Astrocyte (in vitro differentiated cells and primary cell): ENCODE data around the gene CBY1. TPM values are rescaled to one million over a fixed set of nuclear protein-coding genes. Genes with fewer than 3 reads are reported as not detected.

Experiments used
- DNase-seq: peaks from one replicate; pipeline ENCODE4 v3.0.0-alpha.2; 2010; ENCODE audit warnings: low read depth
- FAIRE-seq: peaks from 2 replicates; lab custom pipeline; 2011; peaks lifted over from hg19 to GRCh38; lab: Jason Lieb, UNC
- H2AFZ ChIP-seq: 2 replicates; pipeline ENCODE4 v1.6.0; 2012; ENCODE audit warnings: low read depth, low read length, inconsistent platforms
- H3K27ac ChIP-seq: 2 replicates; pipeline ENCODE4 v1.5.1; 2011; ENCODE audit warnings: low read depth, low read length, inconsistent platforms
- H3K27me3 ChIP-seq: 2 replicates; pipeline ENCODE4 v1.6.0; 2011; ENCODE audit warnings: low read length, inconsistent platforms; ENCODE audit not compliant: insufficient read depth
- H3K36me3 ChIP-seq: 2 replicates; pipeline ENCODE4 v1.5.1; 2011; ENCODE audit warnings: low read length, inconsistent platforms; ENCODE audit not compliant: insufficient read depth
- H3K4me1 ChIP-seq: 2 replicates; pipeline ENCODE4 v1.5.1; 2011; ENCODE audit warnings: low read length, inconsistent platforms; ENCODE audit not compliant: insufficient read depth
- H3K4me2 ChIP-seq: 2 replicates; pipeline ENCODE4 v1.6.0; 2012; ENCODE audit warnings: low read length, inconsistent platforms
- H3K4me3 ChIP-seq: 2 replicates; pipeline ENCODE4 v1.5.1; 2011; ENCODE audit warnings: low read depth, mild to moderate bottlenecking, low read length, inconsistent platforms; ENCODE audit not compliant: insufficient read depth
- H3K79me2 ChIP-seq: 2 replicates; pipeline ENCODE4 v1.6.0; 2012; ENCODE audit warnings: mild to moderate bottlenecking, low read length, inconsistent platforms; ENCODE audit not compliant: insufficient read depth
- H3K9ac ChIP-seq: 2 replicates; pipeline ENCODE4 v1.6.0; 2012; ENCODE audit warnings: mild to moderate bottlenecking, low read length, inconsistent platforms
- H3K9me3 ChIP-seq: 2 replicates; pipeline ENCODE4 v1.5.1; 2012; ENCODE audit warnings: low read depth, mild to moderate bottlenecking, low read length, inconsistent platforms; ENCODE audit not compliant: insufficient read depth
- H4K20me1 ChIP-seq: 2 replicates; pipeline ENCODE4 v1.6.0; 2012; ENCODE audit warnings: low read length, inconsistent platforms; ENCODE audit not compliant: insufficient read depth
- H3K27ac Mint-ChIP-seq: one replicate; pipeline ENCODE4 v1.8.0; 2021; ENCODE audit warnings: mild to moderate bottlenecking, mixed read lengths; ENCODE audit not compliant: unreplicated experiment
- H3K27me3 Mint-ChIP-seq: one replicate; pipeline ENCODE4 v1.8.0; 2021; ENCODE audit warnings: low read depth, mixed read lengths; ENCODE audit not compliant: unreplicated experiment
- H3K36me3 Mint-ChIP-seq: one replicate; pipeline ENCODE4 v1.8.0; 2021; ENCODE audit warnings: low read depth, mixed read lengths; ENCODE audit not compliant: unreplicated experiment
- H3K4me1 Mint-ChIP-seq: one replicate; pipeline ENCODE4 v1.8.0; 2021; ENCODE audit warnings: low read depth, mixed read lengths; ENCODE audit not compliant: unreplicated experiment
- H3K4me3 Mint-ChIP-seq: one replicate; pipeline ENCODE4 v1.8.0; 2021; ENCODE audit warnings: mild to moderate bottlenecking, moderate library complexity, mixed read lengths; ENCODE audit not compliant: unreplicated experiment
- H3K9me3 Mint-ChIP-seq: one replicate; pipeline ENCODE4 v1.8.0; 2021; ENCODE audit warnings: mild to moderate bottlenecking, mixed read lengths; ENCODE audit not compliant: unreplicated experiment
- CTCF ChIP-seq: IDR thresholded peaks from 2 replicates; pipeline ENCODE4 v1.5.1; 2011; ENCODE audit warnings: low read depth, mild to moderate bottlenecking, inconsistent platforms, low read length, moderate library complexity; ENCODE audit not compliant: insufficient read depth
- EZH2 ChIP-seq: IDR thresholded peaks from 2 replicates; pipeline ENCODE4 v1.6.1; 2012; ENCODE audit warnings: mild to moderate bottlenecking, low read length, inconsistent platforms; ENCODE audit not compliant: insufficient read depth
- total RNA-seq: library from RNA; stranded (reverse); gene quantifications from 2 replicates; pipeline ENCODE4 v1.2.1, GENCODE V29; 2021

The CBY1 gene
- total RNA-seq, 1 donor from 2014 or later: 23.2 TPM

DNA sequence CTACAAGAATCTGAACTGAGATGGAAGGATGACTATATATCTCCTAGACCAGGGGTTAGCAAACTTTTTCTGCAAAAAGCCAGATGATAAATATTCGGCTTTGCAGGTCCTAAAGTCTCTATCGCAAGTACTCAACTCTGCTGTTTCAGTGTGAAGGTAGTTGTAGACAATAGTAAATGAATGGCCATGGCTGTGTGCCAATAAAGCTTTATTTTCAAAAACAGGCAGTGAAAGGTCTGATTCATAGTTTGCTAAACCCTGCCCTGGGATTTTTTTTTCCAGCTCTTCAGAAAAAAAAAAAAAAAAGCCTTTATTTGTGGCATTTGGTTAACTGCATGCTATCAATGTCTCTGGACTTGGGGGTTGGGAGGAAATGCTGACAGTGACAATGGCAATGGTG is 37.8 kb upstream of the CBY1 start:
- DNase-seq: no peak
- no peaks in the 10 kb centered on the region for H3K36me3 ChIP-seq
- H3K9ac ChIP-seq: no peak overlapping the region
- Mint-ChIP-seq H3K9me3 (peaks cover 5% of the 10 kb centered on the region), H3K4me1 (peaks cover 9% of the 10 kb centered on the region), H3K27me3 (no peaks in the 10 kb centered on the region), H3K27ac (no peak overlapping the region), H3K36me3 (peaks cover 39% of the 10 kb centered on the region), H3K4me3 (no peak overlapping the region)
- no peak overlapping the region for H3K27ac ChIP-seq
- TF ChIP-seq EZH2 (no peak), CTCF (no peak)
- no peak overlapping the region for H3K4me2 ChIP-seq
- no peaks in the 10 kb centered on the region for H3K4me1 ChIP-seq
- no peaks in the 10 kb centered on the region for H3K27me3 ChIP-seq
- no peak overlapping the region for H2AFZ ChIP-seq
- H3K4me3 ChIP-seq: no peak overlapping the region
- no peaks in the 10 kb centered on the region for H3K9me3 ChIP-seq
- no peaks in the 10 kb centered on the region for H4K20me1 ChIP-seq
- no peaks in the 10 kb centered on the region for H3K79me2 ChIP-seq
- no peak for FAIRE-seq

GRCh38 chr22:38623351-38623750 is 33.1 kb upstream of the CBY1 start:
- TF ChIP-seq EZH2 (no peak), CTCF (no peak)
- Histone ChIP-seq H3K4me3 (no peak overlapping the region), H3K27me3 (no peaks in the 10 kb centered on the region), H3K27ac (no peak overlapping the region), H3K4me1 (no peaks in the 10 kb centered on the region), H3K79me2 (no peaks in the 10 kb centered on the region), H3K9me3 (no peaks in the 10 kb centered on the region), H3K4me2 (no peak overlapping the region), H2AFZ (no peak overlapping the region), H4K20me1 (no peaks in the 10 kb centered on the region), H3K36me3 (no peaks in the 10 kb centered on the region), H3K9ac (no peak overlapping the region)
- Mint-ChIP-seq H3K36me3 (peaks cover 17% of the 10 kb centered on the region), H3K4me3 (no peak overlapping the region), H3K9me3 (peaks cover 1% of the 10 kb centered on the region), H3K27me3 (no peaks in the 10 kb centered on the region), H3K4me1 (no peaks in the 10 kb centered on the region), H3K27ac (no peak overlapping the region)
- FAIRE-seq (no peak), DNase-seq (no peak)

DNA sequence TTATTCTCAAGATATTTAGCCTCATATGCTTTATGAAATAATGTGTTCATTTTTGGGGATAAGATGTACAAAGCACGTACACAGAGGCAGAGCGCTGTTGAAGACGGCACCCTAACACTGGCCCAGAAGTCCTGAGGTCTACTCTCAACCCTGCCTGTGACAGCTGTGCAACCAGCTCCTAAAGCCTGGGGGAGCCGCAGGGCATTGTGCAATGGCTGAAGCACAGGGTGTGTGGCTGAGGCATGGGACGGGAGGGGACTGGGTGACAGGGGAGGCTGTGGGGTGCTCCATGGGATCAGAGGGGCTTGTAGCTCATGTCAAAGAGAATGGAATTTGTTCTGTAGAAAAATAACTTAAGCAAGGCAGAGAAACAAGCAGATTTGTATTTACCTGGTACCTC is 28.0 kb upstream of the CBY1 start:
- no peak overlapping the region for H2AFZ ChIP-seq
- H3K4me1 ChIP-seq: no peaks in the 10 kb centered on the region
- DNase-seq: no peak
- Mint-ChIP-seq H3K27ac (no peak overlapping the region), H3K9me3 (no peaks in the 10 kb centered on the region), H3K27me3 (peaks cover 3% of the 10 kb centered on the region), H3K36me3 (peaks cover 15% of the 10 kb centered on the region), H3K4me1 (no peaks in the 10 kb centered on the region), H3K4me3 (no peak overlapping the region)
- no peaks in the 10 kb centered on the region for H3K36me3 ChIP-seq
- H3K9me3 ChIP-seq: no peaks in the 10 kb centered on the region
- no peak overlapping the region for H3K27ac ChIP-seq
- no peaks in the 10 kb centered on the region for H3K79me2 ChIP-seq
- no peak overlapping the region for H3K4me2 ChIP-seq
- no peaks in the 10 kb centered on the region for H3K27me3 ChIP-seq
- no peak for FAIRE-seq
- H4K20me1 ChIP-seq: no peaks in the 10 kb centered on the region
- H3K9ac ChIP-seq: no peak overlapping the region
- no peak overlapping the region for H3K4me3 ChIP-seq
- TF ChIP-seq EZH2 (no peak), CTCF (no peak)
